Stimulated activated naive B cell treated with anti-CD40 and anti-IgM and Interleukin-4, amounts not matched to agents 10 μg/mL and 1 μg/mL and 100 μg/mL, for 72 hours (primary cell): ENCODE results near the gene ROBO1.

ENCODE experiments used
- ATAC-seq, 2 donors: fragments of 150-1000 bp; cut with Tn5 transposase; replicated peaks; 2 replicates each; pipeline ENCODE4 v1.10.0; 2021; ENCODE audit warnings: moderate library complexity in 1 of 2
- DNase-seq: peaks from one replicate; pipeline ENCODE4 v3.0.0; 2021
- H3K27ac Mint-ChIP-seq: one replicate; pipeline ENCODE4 v1.8.0; 2022; ENCODE audit warnings: mild to moderate bottlenecking, mixed read lengths
- H3K27me3 Mint-ChIP-seq, 2 donors: one replicate each; pipeline ENCODE4 v1.8.0; 2022; ENCODE audit warnings: mixed read lengths in 2 of 2
- H3K36me3 Mint-ChIP-seq, 2 donors: one replicate each; pipeline ENCODE4 v1.8.0; 2022; ENCODE audit warnings: mixed read lengths in 2 of 2, mild to moderate bottlenecking in 1 of 2
- H3K4me1 Mint-ChIP-seq, 2 donors: one replicate each; pipeline ENCODE4 v1.8.0; 2022; ENCODE audit warnings: mixed read lengths in 2 of 2, mild to moderate bottlenecking in 1 of 2
- H3K4me3 Mint-ChIP-seq, 2 donors: one replicate each; pipeline ENCODE4 v1.8.0; 2022; ENCODE audit warnings: mild to moderate bottlenecking in 2 of 2, mixed read lengths in 2 of 2, moderate library complexity in 1 of 2
- H3K9me3 Mint-ChIP-seq, 2 donors: one replicate each; pipeline ENCODE4 v1.8.0; 2022; ENCODE audit warnings: mixed read lengths in 2 of 2, mild to moderate bottlenecking in 1 of 2

Gene ROBO1

GRCh38 chr3:79737530-79737929 is 30.3 kb downstream of the ROBO1 start:
- Mint-ChIP-seq H3K27me3 (no peaks in the 10 kb centered on the region), H3K27ac (no peak overlapping the region), H3K36me3 (no peaks in the 10 kb centered on the region), H3K4me1 (no peaks in the 10 kb centered on the region), H3K9me3 (peaks cover 6 to 21% of the 10 kb centered on the region in 2 donors), H3K4me3 (no peak overlapping the region)
- ATAC-seq (no peak), DNase-seq (no peak)

GRCh38 chr3:79729096-79729495 is 38.7 kb downstream of the ROBO1 start:
- DNase-seq (no peak), ATAC-seq (no peak)
- H3K27ac Mint-ChIP-seq = no peak overlapping the region
- no peaks in the 10 kb centered on the region for H3K36me3 Mint-ChIP-seq
- no peaks in the 10 kb centered on the region for H3K4me1 Mint-ChIP-seq
- H3K27me3 Mint-ChIP-seq = no peaks in the 10 kb centered on the region
- H3K9me3 Mint-ChIP-seq = peaks cover 3 to 7% of the 10 kb centered on the region in 2 donors
- no peak overlapping the region for H3K4me3 Mint-ChIP-seq

DNA sequence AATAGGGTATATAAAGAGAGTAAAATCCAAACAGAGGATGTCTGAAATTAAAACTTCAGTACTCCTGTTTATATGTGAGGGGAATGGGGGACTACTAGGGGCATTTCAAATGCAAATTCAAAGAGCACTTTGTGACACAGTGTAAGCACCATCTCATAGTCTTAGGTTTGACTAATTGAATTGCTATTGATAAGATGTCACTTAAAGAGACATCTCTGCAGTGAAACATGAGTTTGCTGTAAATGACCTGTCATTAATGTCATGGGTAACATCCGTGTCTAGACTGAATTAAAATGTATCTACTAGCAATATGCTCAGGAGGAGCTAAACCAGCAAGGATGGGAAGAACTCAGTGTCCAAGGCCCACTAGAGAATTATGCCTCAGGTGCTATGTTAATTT is 41.0 kb downstream of the ROBO1 start:
- Mint-ChIP-seq H3K9me3 (peaks cover 0 to 2% of the 10 kb centered on the region in 2 donors), H3K4me3 (no peak overlapping the region), H3K27ac (no peak overlapping the region), H3K36me3 (no peaks in the 10 kb centered on the region), H3K27me3 (no peaks in the 10 kb centered on the region), H3K4me1 (no peaks in the 10 kb centered on the region)
- DNase-seq = no peak
- ATAC-seq = no peak

GRCh38 chr3:79724206-79724605 is 43.6 kb downstream of the ROBO1 start:
- Mint-ChIP-seq H3K27ac (no peak overlapping the region), H3K9me3 (peaks cover 0 to 2% of the 10 kb centered on the region in 2 donors), H3K27me3 (no peaks in the 10 kb centered on the region), H3K4me1 (no peaks in the 10 kb centered on the region), H3K36me3 (no peaks in the 10 kb centered on the region), H3K4me3 (no peak overlapping the region)
- no peak for DNase-seq
- no peak for ATAC-seq

- no peaks in the 10 kb centered on the region for H3K27me3 Mint-ChIP-seq
- H3K27ac Mint-ChIP-seq = no peak overlapping the region
- H3K4me1 Mint-ChIP-seq = no peaks in the 10 kb centered on the region
- H3K9me3 Mint-ChIP-seq = peaks cover 0 to 4% of the 10 kb centered on the region in 2 donors
- DNase-seq (no peak), ATAC-seq (no peak)
- H3K4me3 Mint-ChIP-seq = no peak overlapping the region
- H3K36me3 Mint-ChIP-seq = no peaks in the 10 kb centered on the region
Measured at GRCh38 chr3:79690072-79690471, 77.7 kb downstream of the ROBO1 start.

DNA sequence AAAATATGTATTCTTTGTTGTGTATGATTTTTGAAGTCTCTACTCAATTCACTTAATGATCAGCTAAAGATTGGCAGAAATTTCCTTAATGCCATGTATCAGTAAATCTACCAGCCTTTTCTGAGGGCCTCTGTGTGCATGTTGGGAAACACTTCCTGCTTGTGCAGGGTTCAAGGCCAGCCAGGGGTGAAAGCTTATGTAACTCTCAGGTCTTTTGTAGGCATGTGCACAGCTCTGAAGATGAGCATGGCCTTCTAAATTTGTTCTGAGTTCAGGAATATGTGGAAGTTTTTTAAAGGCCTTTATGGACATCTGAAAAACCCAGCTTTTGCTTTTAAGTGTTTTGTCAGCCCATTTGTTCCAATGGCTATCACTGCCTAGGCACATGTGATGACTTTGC is 82.7 kb downstream of the ROBO1 start:
- Mint-ChIP-seq H3K4me1 (no peaks in the 10 kb centered on the region), H3K9me3 (peaks cover 0 to 7% of the 10 kb centered on the region in 2 donors), H3K27ac (no peak overlapping the region), H3K36me3 (no peaks in the 10 kb centered on the region), H3K27me3 (no peaks in the 10 kb centered on the region), H3K4me3 (no peak overlapping the region)
- DNase-seq (no peak), ATAC-seq (no peak)

- ATAC-seq = no peak
- peaks cover 0 to 7% of the 10 kb centered on the region in 2 donors for H3K9me3 Mint-ChIP-seq
- no peaks in the 10 kb centered on the region for H3K27me3 Mint-ChIP-seq
- no peaks in the 10 kb centered on the region for H3K36me3 Mint-ChIP-seq
- no peak overlapping the region for H3K27ac Mint-ChIP-seq
- H3K4me1 Mint-ChIP-seq = no peaks in the 10 kb centered on the region
- no peak overlapping the region for H3K4me3 Mint-ChIP-seq
- DNase-seq = no peak
Measured at GRCh38 chr3:79684041-79684440, 83.8 kb downstream of the ROBO1 start.

DNA sequence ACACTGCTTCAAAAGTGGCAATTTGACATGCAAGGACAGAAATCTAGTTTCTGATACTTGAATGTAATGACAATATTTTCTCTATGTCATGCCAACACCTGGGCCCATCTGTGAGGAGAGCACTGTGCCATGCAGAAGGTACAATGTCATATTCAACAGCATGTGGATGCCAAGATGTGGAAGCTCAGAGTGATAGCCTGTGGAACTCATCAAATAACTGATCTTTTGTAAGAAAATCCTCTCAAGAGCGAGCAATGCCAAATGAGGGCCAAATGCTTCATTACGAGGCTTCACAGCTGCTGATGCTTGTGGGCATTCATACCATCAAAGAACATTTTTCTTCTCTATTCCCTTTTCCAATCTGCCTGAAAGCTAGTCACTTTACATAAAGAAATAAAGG is 95.1 kb downstream of the ROBO1 start:
- Mint-ChIP-seq H3K4me3 (no peak overlapping the region), H3K27ac (no peak overlapping the region), H3K4me1 (no peaks in the 10 kb centered on the region), H3K27me3 (no peaks in the 10 kb centered on the region), H3K36me3 (no peaks in the 10 kb centered on the region), H3K9me3 (peaks cover 2 to 5% of the 10 kb centered on the region in 2 donors)
- no peak for ATAC-seq
- no peak for DNase-seq

DNA sequence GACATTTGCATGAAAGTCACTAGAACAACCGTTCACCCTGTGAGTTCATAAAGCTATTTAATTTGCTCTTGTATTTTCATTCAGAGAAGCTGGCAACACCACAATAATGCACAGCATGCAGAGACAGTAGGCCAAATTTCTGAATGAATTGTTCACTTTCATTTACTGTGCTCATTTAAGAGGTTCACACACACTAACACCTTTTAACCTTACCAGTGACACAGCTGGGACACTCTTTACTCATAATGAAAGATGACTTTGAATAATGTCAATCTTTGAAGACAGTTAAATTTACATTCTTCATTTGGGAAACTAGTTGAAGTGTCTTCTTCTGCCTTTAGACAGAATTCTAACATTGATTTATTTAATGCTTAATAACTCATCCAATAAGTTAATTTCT is 95.7 kb downstream of the ROBO1 start:
- no peak for DNase-seq
- Mint-ChIP-seq H3K4me1 (no peaks in the 10 kb centered on the region), H3K9me3 (peaks cover 2 to 5% of the 10 kb centered on the region in 2 donors), H3K27me3 (no peaks in the 10 kb centered on the region), H3K36me3 (no peaks in the 10 kb centered on the region), H3K27ac (no peak overlapping the region), H3K4me3 (no peak overlapping the region)
- no peak for ATAC-seq

- Mint-ChIP-seq H3K9me3 (peaks cover 2 to 5% of the 10 kb centered on the region in 2 donors), H3K27ac (no peak overlapping the region), H3K4me3 (no peak overlapping the region), H3K27me3 (no peaks in the 10 kb centered on the region), H3K36me3 (no peaks in the 10 kb centered on the region), H3K4me1 (no peaks in the 10 kb centered on the region)
- ATAC-seq (no peak), DNase-seq (no peak)
Measured at GRCh38 chr3:79670178-79670577, 97.6 kb downstream of the ROBO1 start.

GRCh38 chr3:79664455-79664854 is 103.3 kb downstream of the ROBO1 start:
- H3K27ac Mint-ChIP-seq = no peak overlapping the region

GRCh38 chr3:79661896-79662295 is 105.9 kb downstream of the ROBO1 start:
- Mint-ChIP-seq H3K27ac (no peak overlapping the region), H3K4me3 (no peak overlapping the region), H3K4me1 (no peaks in the 10 kb centered on the region), H3K9me3 (peaks cover 6% of the 10 kb centered on the region in 2 donors), H3K27me3 (no peaks in the 10 kb centered on the region), H3K36me3 (no peaks in the 10 kb centered on the region)
- ATAC-seq (no peak), DNase-seq (no peak)

More at GRCh38 chr3:79664455-79664854, 103.3 kb downstream of the ROBO1 start:
- H3K4me1 Mint-ChIP-seq = no peaks in the 10 kb centered on the region
- no peak overlapping the region for H3K4me3 Mint-ChIP-seq
- H3K9me3 Mint-ChIP-seq = peaks cover 8 to 11% of the 10 kb centered on the region in 2 donors
- H3K36me3 Mint-ChIP-seq = no peaks in the 10 kb centered on the region
- DNase-seq (no peak), ATAC-seq (no peak)
- no peaks in the 10 kb centered on the region for H3K27me3 Mint-ChIP-seq

DNA sequence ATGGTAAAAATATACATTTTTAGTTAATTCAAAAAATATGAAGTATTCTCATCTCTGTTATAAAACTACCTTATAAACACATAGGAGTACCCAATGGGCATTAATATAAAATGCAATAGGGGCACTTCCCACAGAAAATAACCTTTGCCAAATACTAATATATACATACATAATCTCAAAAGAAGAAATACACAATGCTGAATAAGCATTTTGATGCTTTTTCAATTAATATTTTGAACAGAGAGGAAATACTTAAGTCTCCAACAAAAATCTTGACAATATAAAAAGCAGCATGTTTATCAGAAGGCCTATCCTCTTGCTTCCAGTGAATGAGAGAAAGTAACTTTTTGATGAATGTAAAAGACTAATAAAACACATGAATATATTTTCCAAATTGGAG is 110.7 kb downstream of the ROBO1 start:
- no peaks in the 10 kb centered on the region for H3K4me1 Mint-ChIP-seq
- no peak overlapping the region for H3K4me3 Mint-ChIP-seq

GRCh38 chr3:79654019-79654418 is 113.8 kb downstream of the ROBO1 start:
- H3K36me3 Mint-ChIP-seq = no peaks in the 10 kb centered on the region
- no peaks in the 10 kb centered on the region for H3K27me3 Mint-ChIP-seq
- no peaks in the 10 kb centered on the region for H3K4me1 Mint-ChIP-seq
- H3K4me3 Mint-ChIP-seq = no peak overlapping the region
- no peak for ATAC-seq
- no peak overlapping the region for H3K27ac Mint-ChIP-seq
- DNase-seq = no peak
- no peaks in the 10 kb centered on the region for H3K9me3 Mint-ChIP-seq

More for the DNA sequence above, 110.7 kb downstream of the ROBO1 start:
- no peak for DNase-seq
- Mint-ChIP-seq H3K9me3 (peaks cover 2 to 3% of the 10 kb centered on the region in 2 donors), H3K36me3 (no peaks in the 10 kb centered on the region), H3K27me3 (no peaks in the 10 kb centered on the region), H3K27ac (no peak overlapping the region)
- no peak for ATAC-seq

- H3K9me3 Mint-ChIP-seq = no peaks in the 10 kb centered on the region
- no peak for ATAC-seq
Measured at GRCh38 chr3:79653266-79653830, 114.5 kb downstream of the ROBO1 start.

More at GRCh38 chr3:79653266-79653830, 114.5 kb downstream of the ROBO1 start:
- H3K27ac Mint-ChIP-seq = no peak overlapping the region
- H3K27me3 Mint-ChIP-seq = no peaks in the 10 kb centered on the region
- H3K36me3 Mint-ChIP-seq = no peaks in the 10 kb centered on the region
- no peak overlapping the region for H3K4me3 Mint-ChIP-seq
- no peaks in the 10 kb centered on the region for H3K4me1 Mint-ChIP-seq
- no peak for DNase-seq
